ENCODE measurements around the gene MAFB. TPM values are rescaled to one million over a fixed set of nuclear protein-coding genes. Genes with fewer than 3 reads are reported as not detected.

Gene MAFB
- polyA plus RNA-seq, 1 donor (not counting 4 experiments of a cell fraction or from before 2014, with no cell fraction given), result 1.7 TPM

GRCh38 chr20:40727960-40728359, 38.9 kb upstream of the MAFB start:
- no peak overlapping the region for H3K4me2 ChIP-seq (ENCODE audit: control insufficient read depth, extremely low read depth, insufficient read depth, low read depth, low read length)
- dilution Hi-C loops (cut with MboI; ENCODE audit: extremely low pct_ligation_motif_present, low sequenced_read_pairs), result loop anchor here (25.0 kb wide), 1 partner anchor 209 kb away; no protein-coding TSS in a partner anchor
- H2AFZ ChIP-seq (ENCODE audit: control insufficient read depth, low read length), result no peak overlapping the region
- no peaks in the 10 kb centered on the region for H3K27me3 ChIP-seq (ENCODE audit: control insufficient read depth, extremely low read depth, insufficient read depth, low read length)
- H3K9me1 ChIP-seq (ENCODE audit: control insufficient read depth, extremely low read depth, insufficient read depth, low read length), result no peaks in the 10 kb centered on the region
- H3K27ac ChIP-seq (ENCODE audit: control insufficient read depth, insufficient read depth, low read length), result no peak overlapping the region
- H4K20me1 ChIP-seq (ENCODE audit: control insufficient read depth, extremely low read depth, insufficient read depth, low read length), result no peaks in the 10 kb centered on the region
- no peaks in the 10 kb centered on the region for H3K36me3 ChIP-seq (ENCODE audit: control insufficient read depth in 2 of 2, extremely low read depth in 1 of 2, insufficient read depth in 2 of 2, low read length in 2 of 2)
- H3K9me3 ChIP-seq (ENCODE audit: control insufficient read depth, low read depth, low read length), result no peaks in the 10 kb centered on the region
- no peak overlapping the region for H3K4me3 ChIP-seq (ENCODE audit: control insufficient read depth in 2 of 3, extremely low read depth in 1 of 3, insufficient read depth in 2 of 3, low read depth in 1 of 3, low read length in 3 of 3)
- peaks cover 4% of the 10 kb centered on the region for H3K4me1 ChIP-seq (ENCODE audit: control insufficient read depth, extremely low read depth, insufficient read depth, low read length)
- DNase-seq (ENCODE audit: low read depth, low spot score) (no peak), FAIRE-seq (peak; percentile 94)
- no peaks in the 10 kb centered on the region for H3K79me2 ChIP-seq (ENCODE audit: control insufficient read depth, insufficient read depth, low read length)
- TF ChIP-seq EZH2 (IDR thresholded peaks at IDR 0.05; ENCODE audit: low read length) (no peak), CTCF (optimal IDR thresholded peaks at IDR 0.05 in 1 of 3, IDR thresholded peaks at IDR 0.05 in 1 of 3, conservative IDR thresholded peaks at IDR 0.05 in 1 of 3; ENCODE audit: extremely low read depth in 1 of 3, insufficient read depth in 2 of 3, low read length in 3 of 3) (no peak)
- no peak overlapping the region for H3K9ac ChIP-seq (ENCODE audit: control insufficient read depth, extremely low read depth, insufficient read depth, low read length)

- H3K4me2 ChIP-seq (ENCODE audit: control insufficient read depth, extremely low read depth, insufficient read depth, low read depth, low read length), result no peak overlapping the region
- dilution Hi-C loops (cut with MboI; ENCODE audit: extremely low pct_ligation_motif_present, low sequenced_read_pairs), result loop anchor here (25.0 kb wide), 1 partner anchor 211 kb away; no protein-coding TSS in a partner anchor
- no peaks in the 10 kb centered on the region for H3K79me2 ChIP-seq (ENCODE audit: control insufficient read depth, insufficient read depth, low read length)
- TF ChIP-seq EZH2 (IDR thresholded peaks at IDR 0.05; ENCODE audit: low read length) (no peak), CTCF (optimal IDR thresholded peaks at IDR 0.05 in 1 of 3, IDR thresholded peaks at IDR 0.05 in 1 of 3, conservative IDR thresholded peaks at IDR 0.05 in 1 of 3; ENCODE audit: extremely low read depth in 1 of 3, insufficient read depth in 2 of 3, low read length in 3 of 3) (no peak)
- FAIRE-seq (no peak), DNase-seq (ENCODE audit: low read depth, low spot score) (no peak)
- no peaks in the 10 kb centered on the region for H3K36me3 ChIP-seq (ENCODE audit: control insufficient read depth in 2 of 2, extremely low read depth in 1 of 2, insufficient read depth in 2 of 2, low read length in 2 of 2)
- H4K20me1 ChIP-seq (ENCODE audit: control insufficient read depth, extremely low read depth, insufficient read depth, low read length), result no peaks in the 10 kb centered on the region
- H3K27ac ChIP-seq (ENCODE audit: control insufficient read depth, insufficient read depth, low read length), result no peak overlapping the region
- no peaks in the 10 kb centered on the region for H3K27me3 ChIP-seq (ENCODE audit: control insufficient read depth, extremely low read depth, insufficient read depth, low read length)
- H3K9me3 ChIP-seq (ENCODE audit: control insufficient read depth, low read depth, low read length), result no peaks in the 10 kb centered on the region
- no peak overlapping the region for H2AFZ ChIP-seq (ENCODE audit: control insufficient read depth, low read length)
- H3K9ac ChIP-seq (ENCODE audit: control insufficient read depth, extremely low read depth, insufficient read depth, low read length), result no peak overlapping the region
- peaks cover 4% of the 10 kb centered on the region for H3K4me1 ChIP-seq (ENCODE audit: control insufficient read depth, extremely low read depth, insufficient read depth, low read length)
- H3K4me3 ChIP-seq (ENCODE audit: control insufficient read depth in 2 of 3, extremely low read depth in 1 of 3, insufficient read depth in 2 of 3, low read depth in 1 of 3, low read length in 3 of 3), result no peak overlapping the region
- H3K9me1 ChIP-seq (ENCODE audit: control insufficient read depth, extremely low read depth, insufficient read depth, low read length), result no peaks in the 10 kb centered on the region
Observed at GRCh38 chr20:40726776-40727175, 37.7 kb upstream of the MAFB start.
